Stimulated activated CD8-positive, alpha-beta memory T cell treated with anti-CD3 and anti-CD28 coated beads, Interleukin-4, amount 100 ng/mL, for 4 hours (primary cell): ENCODE data around the gene UNC5C.

Experiments
- DNase-seq, 2 donors: peaks; one replicate each; pipeline ENCODE4 v3.0.0-alpha.2; 2020; ENCODE audit warnings: low read depth in 2 of 2, low spot score in 1 of 2

UNC5C gene

DNA sequence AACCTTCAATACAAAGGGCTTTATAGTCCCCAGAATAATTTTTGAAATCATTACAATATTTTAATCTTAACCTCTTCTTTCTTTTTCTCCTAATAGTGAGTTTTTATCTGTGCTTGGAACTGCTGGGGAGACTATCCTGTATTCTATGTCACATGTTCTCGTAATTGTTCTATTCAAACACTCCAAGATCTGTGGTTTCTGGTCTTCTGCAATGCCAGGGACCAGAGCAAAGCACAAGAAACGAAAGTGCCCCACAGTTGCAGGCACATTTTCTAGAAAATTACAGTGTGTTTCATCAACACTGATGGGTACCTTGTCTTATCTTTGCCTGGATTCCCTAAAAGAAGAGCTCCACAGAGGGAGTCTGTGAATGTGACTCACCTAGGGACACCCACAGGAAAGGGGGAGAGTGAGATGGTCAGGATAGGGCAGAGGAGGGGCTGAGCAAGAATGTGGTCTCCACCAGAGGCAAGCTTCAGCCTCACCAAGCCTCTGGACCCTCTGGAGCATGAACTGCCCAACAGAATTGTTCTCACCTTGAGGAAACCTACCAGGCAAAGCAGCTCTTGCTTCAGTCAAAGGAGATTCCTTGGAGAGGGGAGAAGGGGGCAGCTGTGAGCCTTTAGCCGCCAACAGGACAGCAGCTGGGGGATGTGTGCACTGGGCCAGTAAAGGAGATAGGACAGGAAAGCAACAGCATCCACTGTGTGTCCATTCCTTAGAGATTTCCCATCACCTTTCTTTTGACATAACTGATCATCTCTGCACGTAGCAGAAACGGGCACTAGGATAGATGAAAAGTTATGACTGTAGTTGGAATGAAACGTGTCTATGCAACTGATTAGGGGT lies 25.9 kb downstream of the UNC5C start:
- no peak for DNase-seq

DNA sequence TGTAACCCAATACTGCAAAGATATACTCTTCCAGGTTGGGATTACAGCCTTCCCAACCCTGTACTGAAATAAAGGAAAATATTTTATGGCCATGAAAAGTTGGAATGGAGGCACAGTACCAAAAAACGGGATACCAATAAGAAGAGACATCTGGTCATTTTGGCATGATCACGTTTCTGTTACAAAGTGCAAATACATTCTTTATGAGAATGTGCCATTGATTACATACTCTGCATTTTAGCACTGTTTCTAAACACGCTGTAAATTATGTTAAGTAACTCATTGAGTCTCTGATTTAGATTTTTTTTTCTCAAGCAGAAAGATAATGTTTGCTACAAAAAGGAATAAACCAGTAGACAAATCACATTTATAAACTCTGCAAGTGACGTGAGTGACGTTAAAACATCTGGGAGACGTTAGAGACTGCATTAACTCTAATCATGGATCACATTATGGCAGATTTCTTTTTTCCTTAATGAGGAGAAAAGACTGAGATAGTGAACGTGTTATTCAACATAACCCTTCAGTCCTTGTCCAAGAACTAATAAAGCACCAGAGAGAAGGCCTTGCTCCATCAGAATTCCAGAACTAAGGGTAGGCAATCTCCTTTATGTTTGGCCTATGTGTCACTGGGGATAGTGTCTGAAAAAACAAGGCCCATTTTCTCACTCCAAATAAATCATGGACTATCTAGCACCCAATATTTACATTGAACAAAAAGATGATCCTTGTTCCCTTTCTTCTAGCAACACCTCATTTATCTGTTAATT lies 31.0 kb downstream of the UNC5C start:
- no peak for DNase-seq

DNA sequence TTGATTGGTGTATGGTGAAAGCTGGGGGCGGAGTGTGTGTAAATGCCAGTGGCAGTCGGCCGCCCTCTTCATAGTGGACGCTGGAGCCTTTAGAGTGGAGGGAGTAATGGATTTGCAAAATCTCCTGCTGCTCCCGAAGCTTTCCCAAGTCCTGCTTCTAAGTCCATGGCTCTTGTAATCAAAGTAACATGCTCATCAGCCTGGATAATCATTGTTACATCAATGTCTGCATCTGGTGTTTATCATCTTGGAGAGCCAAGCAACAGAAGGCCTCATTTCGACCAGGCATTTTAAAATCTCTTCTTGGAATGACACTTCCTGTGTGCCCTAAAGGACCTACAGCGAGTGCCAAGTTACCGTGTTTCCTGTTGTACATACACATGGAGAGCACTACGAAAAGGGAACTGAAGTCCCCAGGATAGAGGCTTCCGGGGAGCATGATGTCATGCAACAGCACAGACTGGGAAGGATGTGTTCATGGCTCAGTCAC lies 32.2 kb downstream of the UNC5C start:
- DNase-seq, result no peak

DNA sequence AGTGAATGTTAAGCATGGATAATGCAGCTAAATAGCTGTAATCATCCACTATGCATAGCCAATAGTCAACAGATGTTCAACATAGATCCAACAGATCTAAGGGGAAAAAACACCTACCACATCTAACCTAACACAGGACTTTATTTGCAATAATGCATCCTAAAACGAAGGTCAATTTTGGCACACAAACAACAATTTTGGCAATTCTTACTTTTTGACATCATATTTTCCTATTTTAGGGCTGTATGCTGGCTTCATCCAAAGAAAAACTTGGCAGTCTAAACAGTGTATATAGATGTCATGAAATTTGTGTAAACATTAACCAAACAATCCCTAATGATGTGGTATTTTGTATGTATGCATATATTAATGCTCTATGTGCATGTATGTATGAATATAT lies 33.2 kb downstream of the UNC5C start:
- no peak for DNase-seq

DNA sequence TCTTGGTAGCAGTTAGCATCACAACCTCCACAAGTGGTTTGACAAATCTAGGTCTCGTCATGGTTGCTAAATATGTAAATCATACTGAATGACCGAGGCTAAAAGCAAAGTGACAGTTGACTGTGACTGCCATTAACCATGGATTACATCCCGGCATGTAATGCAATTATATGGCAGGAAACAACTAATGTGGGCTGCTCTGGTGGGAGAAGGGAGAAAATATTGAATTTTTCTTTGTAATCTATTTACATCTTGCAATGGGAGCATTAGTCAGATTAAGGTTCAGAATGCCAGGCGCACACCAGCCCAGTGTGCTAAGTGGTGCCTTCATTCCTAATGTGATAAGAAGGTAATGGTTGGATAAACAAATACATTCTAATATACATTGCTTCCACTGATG lies 35.8 kb downstream of the UNC5C start:
- no peak for DNase-seq

DNA sequence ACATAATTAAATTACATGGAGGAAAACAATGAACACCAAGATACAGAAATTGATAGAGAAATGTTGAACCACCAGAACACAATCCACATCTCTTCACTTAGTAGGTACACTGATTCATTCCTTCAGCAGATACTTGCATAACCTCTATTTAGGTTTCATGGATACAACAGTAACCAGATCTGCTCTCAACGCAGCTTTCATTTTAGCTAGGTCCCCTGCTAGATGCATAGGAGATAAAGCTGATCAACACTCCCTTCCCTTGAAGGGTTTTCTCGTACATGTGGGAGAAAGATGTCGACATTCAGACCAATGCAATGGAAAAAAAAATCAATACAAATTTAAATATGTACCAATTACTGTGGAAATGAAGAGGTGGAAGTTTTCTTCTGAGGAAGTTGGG lies 37.3 kb downstream of the UNC5C start:
- no peak for DNase-seq

DNA sequence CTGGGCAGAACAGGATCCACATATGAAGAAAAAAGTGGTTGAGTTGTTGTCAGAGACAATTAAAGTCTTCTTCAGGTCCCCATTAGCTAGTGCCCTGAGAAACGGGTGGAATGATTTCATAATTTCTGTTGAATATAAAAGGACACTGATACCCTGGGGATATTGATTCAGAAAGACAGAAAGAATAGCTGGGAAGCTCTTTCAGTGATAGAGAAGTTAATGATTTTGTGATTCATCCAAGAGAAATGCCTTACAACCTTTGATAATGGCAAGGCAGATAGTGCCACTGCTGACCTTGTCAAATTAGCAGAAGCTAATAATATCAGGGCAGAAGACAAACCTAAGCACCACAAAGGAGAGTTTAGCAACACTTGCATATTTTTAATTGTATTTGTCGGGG lies 37.9 kb downstream of the UNC5C start:
- no peak for DNase-seq

DNA sequence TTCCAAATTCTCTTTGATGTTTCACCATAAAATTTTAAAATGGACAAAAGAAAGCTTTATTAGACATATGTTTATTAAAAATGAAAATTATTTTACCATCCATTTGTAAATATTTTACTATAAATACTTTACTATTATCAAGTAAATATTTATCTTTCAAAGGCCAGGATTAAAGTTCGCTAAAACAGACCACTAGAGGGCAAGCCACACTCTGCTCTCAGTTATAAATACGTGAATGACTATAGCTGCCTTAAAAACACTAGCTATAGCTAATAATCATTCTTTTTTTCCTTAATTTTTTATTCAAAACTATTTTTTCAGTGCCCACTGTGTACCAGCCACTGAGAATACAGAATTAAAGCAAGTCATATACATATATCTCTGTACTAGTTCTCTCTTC lies 38.6 kb downstream of the UNC5C start:
- no peak for DNase-seq

DNA sequence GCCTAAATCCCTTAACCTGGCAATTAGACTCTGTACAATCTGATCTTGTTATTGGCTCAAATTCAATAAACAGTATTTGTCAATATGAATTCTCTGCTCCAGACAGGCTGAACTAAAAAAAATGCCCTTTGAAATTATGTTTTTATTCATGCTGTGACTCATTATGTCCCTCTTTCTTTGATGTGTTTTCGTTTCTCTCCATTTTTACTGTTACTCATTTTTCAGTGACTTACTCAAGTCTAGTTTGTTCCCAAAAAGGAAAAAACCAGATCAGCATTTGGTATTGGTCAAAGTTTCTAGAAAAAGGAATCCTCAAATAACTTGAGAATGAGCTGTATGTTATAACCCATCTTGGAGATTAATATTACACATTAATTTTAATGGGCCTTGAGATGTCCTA lies 40.4 kb downstream of the UNC5C start:
- no peak for DNase-seq

DNA sequence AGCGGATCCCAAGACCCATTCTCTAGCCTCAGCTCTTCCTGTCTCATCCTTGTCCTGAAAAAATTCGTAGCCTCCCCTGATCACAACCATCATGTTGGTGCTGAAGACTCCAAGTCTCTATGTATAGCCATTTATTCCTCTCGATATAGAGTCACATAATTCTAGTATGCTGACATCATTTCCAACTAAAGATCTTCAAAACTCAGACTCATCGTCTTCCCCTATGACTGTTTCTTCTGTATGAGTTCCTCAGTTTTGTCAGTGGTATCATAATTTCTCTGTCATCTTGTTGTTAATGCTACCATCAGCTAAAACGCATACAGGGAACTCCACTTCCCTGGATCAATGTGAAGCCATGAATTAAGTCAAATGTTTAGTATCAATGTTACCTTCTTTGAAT lies 41.2 kb downstream of the UNC5C start:
- no peak for DNase-seq

DNA sequence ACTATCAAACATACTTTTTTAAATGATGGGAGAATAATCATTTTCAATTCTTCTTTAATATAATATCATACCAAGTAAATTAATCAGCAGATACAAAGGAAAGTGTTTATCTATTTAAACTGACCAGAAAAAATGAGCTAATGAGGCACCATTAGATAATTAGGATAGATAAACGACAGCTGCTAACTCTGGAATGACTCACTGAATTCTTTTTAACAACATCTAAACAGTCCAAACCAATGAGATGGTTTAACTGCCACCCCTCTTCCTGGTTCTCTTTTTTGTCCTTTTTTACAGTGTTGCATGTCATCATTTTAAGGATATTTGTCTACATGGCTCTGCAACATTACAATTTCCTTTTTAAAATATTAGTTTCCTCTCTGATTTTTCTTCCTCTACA lies 41.6 kb downstream of the UNC5C start:
- no peak for DNase-seq

DNA sequence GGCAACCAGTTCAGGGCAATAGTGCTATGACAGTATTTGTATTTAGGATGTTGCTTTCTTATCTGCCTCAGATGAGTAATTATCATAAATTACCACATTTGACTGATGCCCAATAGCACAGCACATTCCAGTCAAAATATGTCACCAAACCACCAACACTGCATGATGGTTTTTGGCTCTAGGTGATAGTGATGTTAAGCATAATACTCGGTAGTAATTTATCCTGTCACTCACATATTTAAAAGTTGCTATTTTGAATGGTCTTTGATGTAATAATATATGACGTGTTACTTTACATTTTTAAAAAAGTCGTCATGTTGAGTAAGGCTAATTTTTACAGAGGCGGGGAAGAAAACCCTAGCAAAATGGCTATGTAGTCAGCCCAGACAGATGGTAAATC lies 42.5 kb downstream of the UNC5C start:
- no peak for DNase-seq

DNA sequence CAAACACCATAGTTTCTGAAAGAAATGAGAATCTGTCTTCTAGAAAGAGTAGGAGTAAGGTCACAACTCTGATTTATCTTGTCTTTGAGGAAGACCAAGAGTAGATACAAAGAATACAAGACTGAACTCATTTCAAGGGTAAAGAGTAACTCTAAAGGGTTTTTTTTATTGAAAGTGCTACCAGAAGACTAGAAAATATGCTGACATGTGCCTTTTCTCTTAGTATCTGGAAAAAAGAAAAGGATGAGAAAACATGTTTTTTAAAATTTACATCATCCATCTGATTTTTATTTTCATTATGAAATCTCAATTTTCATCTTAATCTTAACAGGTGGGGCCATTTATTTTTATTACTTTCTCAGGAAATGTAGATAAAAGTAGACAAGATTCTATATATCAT lies 43.0 kb downstream of the UNC5C start:
- DNase-seq, result no peak

DNA sequence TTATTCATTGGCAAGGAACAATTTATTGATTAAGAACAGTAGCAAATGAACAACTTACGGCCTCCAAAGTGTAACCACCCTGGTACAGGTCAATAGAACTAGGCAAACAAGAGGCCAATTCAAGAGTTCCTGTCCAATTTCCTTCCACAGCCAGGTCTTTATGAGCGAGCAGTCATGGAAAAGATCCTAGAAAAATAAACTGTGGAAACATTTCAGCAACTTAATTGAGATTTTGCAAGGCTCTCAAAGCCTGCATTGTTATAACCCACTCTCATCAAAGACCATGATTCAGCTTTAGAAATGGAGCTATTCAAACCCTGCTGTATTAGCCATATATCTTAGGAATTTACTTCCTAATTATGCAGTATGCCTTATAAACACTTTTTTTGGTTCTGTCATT lies 43.6 kb downstream of the UNC5C start:
- no peak for DNase-seq

DNA sequence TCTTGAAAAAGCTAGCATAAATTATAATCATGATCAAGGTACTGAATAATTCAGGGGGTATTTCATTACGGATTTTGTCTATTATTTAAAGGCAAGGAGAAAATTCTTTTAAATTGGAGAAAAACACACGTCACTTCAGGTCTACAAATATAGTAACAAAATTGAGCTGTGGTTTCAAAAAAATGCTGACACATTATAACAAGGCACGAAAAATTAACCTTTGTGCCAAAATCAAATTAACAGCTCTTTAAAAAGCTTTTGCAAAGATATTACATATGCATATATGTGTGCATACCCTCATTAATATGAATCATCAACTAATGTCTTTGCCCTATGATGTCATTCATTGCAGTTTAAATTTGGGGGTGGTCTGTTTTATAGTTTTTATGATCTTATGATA lies 44.3 kb downstream of the UNC5C start:
- no peak for DNase-seq

DNA sequence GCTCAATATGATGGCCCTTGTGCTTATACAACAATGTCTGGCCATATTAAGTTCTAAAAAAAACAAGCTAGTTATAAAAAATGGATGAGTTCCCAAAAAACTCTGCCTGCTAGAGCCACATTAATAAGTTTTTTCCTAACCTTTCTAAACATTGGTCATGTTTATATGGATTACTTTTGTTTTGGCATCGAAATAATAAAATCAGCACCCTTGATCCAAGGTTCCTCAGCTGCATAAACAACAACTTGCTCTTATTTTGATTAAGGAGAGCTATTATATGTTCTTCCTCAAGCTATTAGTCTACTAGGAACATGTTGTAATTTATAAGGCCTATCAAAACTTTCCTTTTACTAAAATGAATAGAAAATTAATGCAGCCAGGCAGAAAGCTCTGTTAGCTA lies 48.4 kb downstream of the UNC5C start:
- DNase-seq, result no peak

DNA sequence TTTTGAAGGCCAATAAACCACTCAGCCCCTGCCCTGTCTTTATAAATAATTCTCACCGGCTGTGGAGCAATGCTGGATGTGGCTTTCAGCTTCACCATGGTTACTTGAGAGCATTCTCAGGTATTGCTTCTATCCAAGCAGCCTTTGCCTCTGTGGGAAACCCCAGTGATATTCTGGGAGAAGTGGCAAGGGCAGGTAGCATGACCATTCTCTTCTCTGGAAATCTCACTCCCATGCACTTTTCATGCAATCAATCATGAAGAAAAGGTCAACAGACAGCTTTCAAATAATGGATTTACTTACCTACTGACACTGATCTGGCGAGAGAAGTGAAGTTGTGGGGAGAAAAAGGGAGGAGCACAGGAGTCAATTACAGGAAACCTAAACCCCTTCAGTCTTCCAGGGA lies 49.5 kb downstream of the UNC5C start:
- no peak for DNase-seq

DNA sequence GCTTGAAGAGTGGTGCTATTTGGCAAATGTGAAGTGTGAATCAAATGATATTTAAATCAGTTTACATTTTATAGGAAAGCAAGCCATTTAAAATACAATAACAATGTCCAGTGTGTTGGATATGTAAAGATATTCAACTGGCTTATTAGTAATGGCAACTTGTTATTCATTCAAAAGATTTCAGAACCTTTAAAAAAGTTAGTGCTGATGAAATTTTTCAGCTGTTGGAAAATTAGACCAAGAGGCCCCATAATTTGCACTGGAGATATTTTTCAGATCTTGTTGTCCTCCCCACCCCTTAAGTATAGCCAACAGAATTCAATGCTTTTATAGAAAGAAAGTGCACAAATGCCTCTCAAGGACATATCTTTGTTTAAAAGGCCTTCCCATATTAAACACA lies 54.6 kb downstream of the UNC5C start:
- DNase-seq, result no peak

DNA sequence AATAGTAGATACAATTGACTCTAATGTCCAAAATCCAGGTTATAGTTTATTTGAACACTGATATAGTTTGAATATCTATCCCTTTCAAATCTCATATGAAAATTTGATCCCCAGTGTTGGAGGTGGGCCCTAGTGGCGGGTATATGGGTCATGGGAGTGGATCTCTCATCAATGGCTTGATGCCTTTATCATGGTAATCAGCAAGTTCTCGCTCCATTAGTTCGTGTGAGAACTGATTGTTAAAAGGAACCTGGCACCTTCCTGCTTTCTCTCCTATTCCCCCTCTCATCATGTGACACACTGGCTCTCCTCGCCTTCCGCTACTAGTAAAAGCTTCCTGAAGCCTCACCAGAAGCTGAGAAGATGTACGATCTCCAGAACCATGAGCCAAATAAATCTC lies 70.1 kb downstream of the UNC5C start:
- DNase-seq, result no peak

DNA sequence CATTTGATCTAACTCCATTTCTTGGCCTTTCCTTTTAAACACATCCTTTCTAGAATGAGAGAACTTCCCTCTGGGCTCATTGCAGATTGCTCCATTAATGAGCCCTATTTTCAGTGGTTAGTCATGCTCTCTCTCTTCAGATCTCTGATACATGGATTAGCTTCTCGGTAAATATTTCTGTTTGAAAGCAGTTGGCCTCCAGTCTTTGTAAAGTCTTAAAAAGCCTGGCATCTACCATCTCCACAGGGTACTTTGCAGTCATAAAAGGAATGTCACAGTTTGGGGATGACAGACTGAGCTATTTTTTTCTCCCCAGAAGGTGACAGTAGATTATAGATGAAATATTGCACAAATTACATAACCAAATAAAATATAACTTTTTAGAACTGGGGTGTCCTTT lies 72.7 kb downstream of the UNC5C start:
- no peak for DNase-seq

DNA sequence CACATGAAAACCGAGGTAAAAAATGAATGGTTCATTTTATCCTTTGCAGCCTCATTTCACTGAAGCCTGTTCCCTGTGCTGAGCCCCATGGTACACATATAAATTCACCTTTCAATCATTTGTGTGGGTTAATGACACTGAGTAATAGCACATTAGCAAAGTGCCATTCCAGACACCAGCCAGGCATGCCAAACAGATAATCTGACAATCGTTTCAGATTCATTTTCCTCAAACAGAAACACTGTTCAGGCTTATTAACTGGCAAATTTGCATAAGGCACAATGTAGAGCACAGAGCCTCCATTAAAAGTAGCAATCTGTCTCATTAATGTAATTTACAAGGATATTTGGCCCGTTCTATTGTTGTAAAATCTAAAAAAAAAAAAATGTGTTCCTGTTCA lies 76.2 kb downstream of the UNC5C start:
- DNase-seq, result no peak

DNA sequence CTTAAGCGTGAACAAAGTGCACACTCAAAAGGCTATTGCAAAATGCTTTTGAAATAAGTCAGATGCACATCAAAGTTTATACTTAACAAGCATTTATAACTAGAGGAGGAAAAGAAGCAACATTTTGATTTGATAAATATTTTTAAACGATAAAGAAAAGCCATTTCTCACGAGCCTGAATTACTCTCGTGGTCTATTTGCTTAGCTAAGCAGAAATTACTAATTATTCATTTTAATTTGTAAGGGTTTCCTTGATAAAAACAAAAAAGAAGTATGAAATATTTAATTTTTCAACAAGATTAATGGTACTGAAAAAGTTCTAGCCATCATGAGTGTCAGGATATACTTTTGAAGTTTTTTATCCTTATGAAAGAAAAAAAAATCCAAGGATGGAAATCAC lies 78.2 kb downstream of the UNC5C start:
- DNase-seq, result no peak

DNA sequence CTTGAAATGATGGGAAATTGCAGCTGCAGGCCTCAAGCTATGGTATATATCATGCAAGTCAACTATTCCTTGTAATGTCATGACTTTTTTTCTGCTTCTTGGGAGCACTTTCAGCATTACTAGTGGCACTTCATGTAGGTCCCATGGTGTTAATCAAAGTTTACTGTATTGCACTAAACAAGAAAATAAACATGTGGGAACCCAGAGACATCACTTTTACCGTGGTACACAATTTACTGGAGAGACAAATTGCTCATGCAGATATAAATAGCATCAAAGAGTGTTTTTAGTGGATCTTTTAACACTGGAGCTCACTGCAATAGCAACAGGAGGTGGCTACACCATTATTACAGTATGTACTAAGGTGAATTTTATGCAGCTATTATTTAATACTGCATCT lies 79.2 kb downstream of the UNC5C start:
- no peak for DNase-seq
